ENCODE measurements around the gene C1orf21. TPM values are rescaled to one million over a fixed set of nuclear protein-coding genes. Genes with fewer than 3 reads are reported as not detected.

Gene C1orf21
- total RNA-seq, 1 donor from 2014 or later: 44.6 TPM

- Mint-ChIP-seq H3K27me3 (peaks cover 3% of the 10 kb centered on the region), H3K4me3 (no peak overlapping the region), H3K36me3 (no peaks in the 10 kb centered on the region), H3K9me3 (peaks cover 7% of the 10 kb centered on the region), H3K27ac (no peak overlapping the region), H3K4me1 (ENCODE audit: unreplicated experiment) (no peaks in the 10 kb centered on the region)
- TF ChIP-seq CTCF (conservative IDR thresholded peaks at IDR 0.05): no peak
- DNase-seq (ENCODE audit: extremely low spot score, unreplicated experiment): no peak
These were observed 269.4 kb downstream of the C1orf21 start for GRCh38 chr1:184656221-184656620.

- H3K27me3 Mint-ChIP-seq: peaks cover 9% of the 10 kb centered on the region
- no peak for TF ChIP-seq CTCF (conservative IDR thresholded peaks at IDR 0.05)
- H3K36me3 Mint-ChIP-seq: no peaks in the 10 kb centered on the region
- no peaks in the 10 kb centered on the region for H3K4me1 Mint-ChIP-seq (ENCODE audit: unreplicated experiment)
- DNase-seq (ENCODE audit: extremely low spot score, unreplicated experiment): no peak
- H3K9me3 Mint-ChIP-seq: peaks cover 4% of the 10 kb centered on the region
- no peak overlapping the region for H3K27ac Mint-ChIP-seq
- H3K4me3 Mint-ChIP-seq: no peak overlapping the region
These were observed 271.2 kb downstream of the C1orf21 start for GRCh38 chr1:184658055-184658454.

DNA sequence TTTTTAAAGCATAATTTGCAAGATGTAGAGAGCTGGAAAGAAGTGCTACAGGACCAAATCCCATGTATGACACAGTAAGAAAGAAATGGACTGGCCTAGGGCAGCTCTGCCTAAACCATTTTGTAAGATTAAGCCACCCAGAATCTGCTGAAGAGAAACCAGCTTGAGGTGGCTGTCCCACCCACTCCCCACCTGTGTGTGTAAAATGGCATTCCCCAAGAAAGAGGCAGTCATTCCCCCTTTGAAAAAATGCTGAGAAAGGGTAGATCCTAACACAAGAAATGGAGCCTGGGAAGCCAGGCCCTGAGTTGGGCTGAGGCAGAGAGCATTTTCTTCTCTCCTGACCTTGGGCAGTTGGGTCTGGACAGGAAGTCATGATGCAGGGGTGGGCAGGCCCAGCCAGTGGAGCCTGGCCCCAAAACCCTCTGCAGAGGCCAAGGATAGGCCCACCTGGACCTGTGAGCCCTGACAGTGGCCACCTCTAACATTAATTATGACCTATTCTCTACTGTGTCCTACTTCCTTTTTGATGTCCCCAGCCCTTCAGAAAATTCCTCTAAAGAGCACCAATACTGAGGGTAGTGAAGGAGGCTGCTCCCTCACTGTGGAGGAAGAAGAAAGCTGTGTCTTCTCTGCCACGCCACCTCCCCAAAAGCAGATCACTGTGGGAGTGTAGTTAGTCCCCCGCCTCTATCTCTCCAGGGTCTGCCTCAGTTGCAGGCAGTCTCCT is 273.8 kb downstream of the C1orf21 start:
- no peak for TF ChIP-seq CTCF (conservative IDR thresholded peaks at IDR 0.05)
- H3K36me3 Mint-ChIP-seq: no peaks in the 10 kb centered on the region
- peaks cover 18% of the 10 kb centered on the region for H3K27me3 Mint-ChIP-seq
- no peak for DNase-seq (ENCODE audit: extremely low spot score, unreplicated experiment)
- peaks cover 4% of the 10 kb centered on the region for H3K4me1 Mint-ChIP-seq (ENCODE audit: unreplicated experiment)
- no peak overlapping the region for H3K4me3 Mint-ChIP-seq
- H3K9me3 Mint-ChIP-seq: no peaks in the 10 kb centered on the region
- no peak overlapping the region for H3K27ac Mint-ChIP-seq

DNA sequence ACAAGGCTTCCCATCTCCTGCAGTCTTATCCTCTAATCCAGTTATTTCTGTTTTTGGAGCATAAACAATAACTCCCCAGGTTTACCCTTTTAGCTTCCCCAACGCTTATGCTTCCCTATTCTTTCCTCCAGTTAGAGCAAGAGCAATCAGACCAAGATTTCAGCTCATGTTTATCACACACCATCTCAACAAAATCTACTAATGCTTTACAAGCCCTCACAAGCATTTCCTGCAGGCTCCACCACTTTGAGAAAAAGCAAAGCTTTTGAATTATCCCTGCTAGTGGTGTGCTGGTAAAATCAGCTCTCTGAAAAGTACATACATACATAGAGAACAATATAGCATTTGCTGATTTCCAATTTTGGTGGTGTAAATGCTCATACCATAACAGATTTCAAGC is 275.0 kb downstream of the C1orf21 start:
- Mint-ChIP-seq H3K4me1 (ENCODE audit: unreplicated experiment) (peaks cover 5% of the 10 kb centered on the region), H3K27me3 (peaks cover 21% of the 10 kb centered on the region), H3K4me3 (no peak overlapping the region), H3K9me3 (no peaks in the 10 kb centered on the region), H3K36me3 (no peaks in the 10 kb centered on the region), H3K27ac (no peak overlapping the region)
- no peak for DNase-seq (ENCODE audit: extremely low spot score, unreplicated experiment)
- no peak for TF ChIP-seq CTCF (conservative IDR thresholded peaks at IDR 0.05)

DNA sequence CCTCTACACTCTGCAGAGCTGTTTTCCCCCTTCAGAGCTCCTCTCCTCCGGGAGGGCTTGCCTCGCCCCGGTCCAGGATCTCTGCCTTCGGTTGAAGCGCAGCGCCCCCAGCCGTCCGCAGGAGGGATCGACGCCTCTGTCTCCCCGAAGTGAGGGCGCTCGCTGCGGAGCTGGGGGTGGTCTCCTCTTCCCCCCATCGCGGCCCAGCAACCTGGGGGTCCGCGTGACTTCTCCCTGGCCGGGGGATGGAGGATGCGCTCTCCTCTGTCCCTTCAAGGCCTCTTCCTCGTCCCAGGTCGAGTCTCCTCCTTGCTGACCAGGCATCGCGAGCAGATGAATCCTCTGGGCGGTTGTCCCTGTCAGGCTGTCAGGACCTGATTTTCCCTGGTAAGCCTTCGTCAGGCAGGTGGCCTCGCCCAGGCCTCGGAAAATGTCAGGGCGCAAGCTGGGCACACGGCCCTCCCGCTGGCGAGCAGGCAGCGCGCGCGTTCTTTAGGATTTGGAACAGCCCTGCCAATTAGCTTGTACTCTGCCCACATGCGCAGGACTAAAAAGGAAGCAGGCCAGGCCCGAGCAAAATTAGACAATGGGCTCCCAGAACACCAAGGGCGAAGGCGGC is 277.3 kb downstream of the C1orf21 start:
- H3K9me3 Mint-ChIP-seq: no peaks in the 10 kb centered on the region
- DNase-seq (ENCODE audit: extremely low spot score, unreplicated experiment): peak; percentile 79
- TF ChIP-seq CTCF (conservative IDR thresholded peaks at IDR 0.05): peak; percentile 94
- peaks cover 5% of the 10 kb centered on the region for H3K4me1 Mint-ChIP-seq (ENCODE audit: unreplicated experiment)
- H3K36me3 Mint-ChIP-seq: no peaks in the 10 kb centered on the region
- peak overlapping the region; percentile 74 for H3K4me3 Mint-ChIP-seq
- H3K27ac Mint-ChIP-seq: no peak overlapping the region
- peaks cover 22% of the 10 kb centered on the region for H3K27me3 Mint-ChIP-seq
